Neural crest cell (in vitro differentiated cells): ENCODE results near the gene TMPRSS9. TPM values are rescaled to one million over a fixed set of nuclear protein-coding genes. Genes with fewer than 3 reads are reported as not detected.

Experiments
- DNase-seq: peaks from one replicate; pipeline ENCODE4 v3.0.0; 2021; ENCODE audit warnings: low read depth, mixed read lengths, low spot score
- H3K27ac Mint-ChIP-seq: one replicate; pipeline ENCODE4 v1.8.0; 2021; ENCODE audit warnings: mild to moderate bottlenecking, mixed read lengths; ENCODE audit not compliant: unreplicated experiment
- H3K27me3 Mint-ChIP-seq: 2 replicates; pipeline ENCODE4 v1.8.0; 2021; ENCODE audit warnings: low read depth, mild to moderate bottlenecking, mixed read lengths
- H3K36me3 Mint-ChIP-seq: 2 replicates; pipeline ENCODE4 v1.8.0; 2021; ENCODE audit warnings: low read depth, mild to moderate bottlenecking, mixed read lengths
- H3K4me1 Mint-ChIP-seq: 2 replicates; pipeline ENCODE4 v1.8.0; 2021; ENCODE audit warnings: mixed read lengths
- H3K4me3 Mint-ChIP-seq: one replicate; pipeline ENCODE4 v1.8.0; 2021; ENCODE audit warnings: mild to moderate bottlenecking, mixed read lengths
- H3K9me3 Mint-ChIP-seq: 2 replicates; pipeline ENCODE4 v1.8.0; 2021; ENCODE audit warnings: mixed read lengths
- CTCF ChIP-seq: fragments of 200-600 bp; sonication (generic); conservative IDR thresholded peaks from 2 replicates; pipeline ENCODE4 v1.5.0; 2021; ENCODE audit warnings: antibody characterized with exemption, mild to moderate bottlenecking
- total RNA-seq: library from RNA; stranded (reverse); gene quantifications from 2 replicates; pipeline ENCODE4 v1.2.1, GENCODE V29; 2021

TMPRSS9 gene
- total RNA-seq, 1 donor from 2014 or later, result 0.12 TPM

DNA sequence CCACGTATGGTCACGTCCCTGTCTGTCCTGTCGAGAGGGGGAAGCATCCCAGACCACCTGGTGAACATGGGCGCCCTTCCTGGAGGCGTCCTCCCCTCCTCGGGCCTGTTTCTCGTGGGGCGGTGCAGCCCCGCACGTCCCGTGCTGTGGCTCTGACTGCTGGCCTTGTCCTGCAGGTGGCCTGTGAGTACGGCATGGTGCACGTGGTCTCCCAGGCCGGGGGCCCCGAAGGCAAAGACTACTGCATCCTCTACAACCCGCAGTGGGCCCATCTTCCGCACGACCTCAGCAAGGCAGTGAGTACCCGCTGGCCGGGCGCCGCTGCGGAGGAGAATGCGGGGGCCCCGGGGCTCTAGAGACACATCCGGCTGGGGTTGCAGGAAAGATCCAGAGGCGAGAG lies 25.6 kb upstream of the TMPRSS9 start:
- TF ChIP-seq CTCF, result no peak
- no peak for DNase-seq
- Mint-ChIP-seq H3K27ac (no peak overlapping the region), H3K9me3 (peaks cover 5% of the 10 kb centered on the region), H3K4me3 (no peak overlapping the region), H3K27me3 (peaks cover 1% of the 10 kb centered on the region), H3K4me1 (peaks cover 48% of the 10 kb centered on the region), H3K36me3 (peaks cover 9% of the 10 kb centered on the region)

GRCh38 chr19:2334986-2335846 lies 24.8 kb upstream of the TMPRSS9 start:
- H3K36me3 Mint-ChIP-seq, result peaks cover 9% of the 10 kb centered on the region
- no peaks in the 10 kb centered on the region for H3K27me3 Mint-ChIP-seq
- DNase-seq, result no peak
- H3K4me3 Mint-ChIP-seq, result peak overlapping the region; percentile 24
- no peak for TF ChIP-seq CTCF
- peaks cover 41% of the 10 kb centered on the region for H3K4me1 Mint-ChIP-seq
- H3K9me3 Mint-ChIP-seq, result peaks cover 5% of the 10 kb centered on the region
- peak overlapping the region; percentile 28 for H3K27ac Mint-ChIP-seq

DNA sequence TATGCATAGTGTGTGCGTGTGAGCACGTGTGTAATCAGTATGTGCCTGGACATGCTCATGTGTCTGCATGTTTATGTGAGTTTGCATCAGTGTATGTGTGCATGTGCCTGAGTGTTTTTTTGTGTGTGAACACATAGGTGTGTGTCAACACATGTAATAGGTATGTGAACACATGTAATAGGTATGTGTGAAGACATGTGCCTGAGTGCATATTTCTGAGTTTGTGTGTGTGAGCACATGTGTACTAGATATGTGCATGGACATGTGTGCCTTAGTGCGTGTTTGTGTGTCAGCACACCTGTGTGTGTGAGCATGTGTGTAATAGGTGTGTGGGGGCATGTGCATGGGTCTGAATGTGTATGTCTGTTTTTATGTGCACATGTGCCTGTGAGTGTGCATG lies 24.2 kb upstream of the TMPRSS9 start:
- peak overlapping the region; percentile 24 for H3K4me3 Mint-ChIP-seq
- H3K9me3 Mint-ChIP-seq, result peaks cover 5% of the 10 kb centered on the region
- H3K4me1 Mint-ChIP-seq, result peaks cover 34% of the 10 kb centered on the region
- peak overlapping the region; percentile 28 for H3K27ac Mint-ChIP-seq
- TF ChIP-seq CTCF, result no peak
- DNase-seq, result no peak
- no peaks in the 10 kb centered on the region for H3K27me3 Mint-ChIP-seq
- H3K36me3 Mint-ChIP-seq, result peaks cover 9% of the 10 kb centered on the region

DNA sequence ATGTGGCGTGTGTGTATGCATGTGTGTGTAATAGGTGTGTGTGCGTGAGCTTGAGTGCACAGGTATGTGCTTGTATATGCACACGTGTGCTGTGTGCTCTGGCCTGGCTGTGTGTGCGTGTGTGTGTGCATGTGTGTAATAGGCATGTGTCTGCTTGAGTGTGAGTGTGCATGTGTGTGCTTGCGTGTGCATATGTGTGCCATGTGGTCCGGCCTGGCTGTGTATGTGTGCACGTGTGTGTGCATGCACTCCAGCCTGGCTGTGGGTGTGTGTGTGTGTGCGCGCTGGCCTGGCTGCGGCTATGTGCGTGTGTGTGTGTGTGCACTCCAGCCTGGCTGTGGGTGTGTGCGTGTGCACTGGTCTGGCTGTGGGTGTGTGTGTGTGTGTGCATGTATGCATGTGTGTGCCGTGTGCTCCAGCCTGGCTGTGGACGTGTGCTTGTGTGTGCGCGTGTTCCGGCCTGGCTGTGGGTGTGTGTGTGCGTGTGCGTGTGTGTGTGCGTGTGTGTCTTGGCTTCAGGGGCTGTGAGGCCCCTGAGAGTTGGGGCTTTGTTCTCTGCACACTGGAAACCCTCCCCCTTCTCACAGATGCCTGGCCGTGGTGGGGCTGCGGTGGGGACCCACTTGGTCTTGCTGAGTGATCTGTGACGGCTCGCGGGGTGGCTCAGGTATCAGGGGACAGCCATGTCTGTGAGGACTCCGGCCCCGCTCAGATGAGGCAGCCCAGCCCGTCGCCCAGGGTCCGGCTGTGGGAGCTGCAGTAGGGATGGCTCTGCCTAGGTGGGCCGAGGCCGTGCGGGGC lies 23.3 kb upstream of the TMPRSS9 start:
- no peak for DNase-seq
- Mint-ChIP-seq H3K27me3 (no peaks in the 10 kb centered on the region), H3K36me3 (peaks cover 9% of the 10 kb centered on the region), H3K4me3 (peak overlapping the region; percentile 66), H3K27ac (peak overlapping the region; percentile 53), H3K4me1 (peaks cover 26% of the 10 kb centered on the region), H3K9me3 (peaks cover 5% of the 10 kb centered on the region)
- no peak for TF ChIP-seq CTCF

DNA sequence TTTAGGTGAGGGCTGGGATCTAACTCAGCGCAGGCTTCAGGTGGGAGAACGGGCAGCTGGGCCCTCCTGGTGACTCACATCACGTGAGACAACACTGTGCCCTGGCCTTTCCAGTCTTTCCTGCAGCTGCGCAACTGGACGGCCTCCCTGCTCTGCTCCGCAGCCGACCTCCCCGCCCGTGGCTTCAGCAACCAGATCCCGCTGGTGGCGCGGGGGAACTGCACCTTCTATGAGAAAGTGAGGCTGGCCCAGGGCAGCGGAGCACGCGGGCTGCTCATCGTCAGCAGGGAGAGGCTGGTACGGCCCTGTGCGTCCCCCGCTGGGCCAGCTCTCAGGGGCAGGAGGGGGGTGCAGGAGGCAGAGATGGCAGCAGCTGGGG lies 22.7 kb upstream of the TMPRSS9 start:
- H3K27me3 Mint-ChIP-seq, result no peaks in the 10 kb centered on the region
- peaks cover 9% of the 10 kb centered on the region for H3K36me3 Mint-ChIP-seq
- peaks cover 26% of the 10 kb centered on the region for H3K4me1 Mint-ChIP-seq
- peaks cover 5% of the 10 kb centered on the region for H3K9me3 Mint-ChIP-seq
- TF ChIP-seq CTCF, result peak; percentile 58
- H3K27ac Mint-ChIP-seq, result peak overlapping the region; percentile 50
- peak; percentile 69 for DNase-seq
- peak overlapping the region; percentile 66 for H3K4me3 Mint-ChIP-seq
